SKM-1 (cell line): Measurements from ENCODE around the gene INO80.

Experiments
- DNase-seq: peaks from one replicate; lab custom pipeline; 2025; ENCODE audit not compliant: unreplicated experiment; lab: John Stamatoyannopoulos, UW

The INO80 gene

GRCh38 chr15:40931300-40932142, 184.6 kb downstream of the INO80 start:
- DNase-seq = no peak

GRCh38 chr15:40930430-40931299, 185.4 kb downstream of the INO80 start:
- no peak for DNase-seq

- DNase-seq = no peak
Observed at GRCh38 chr15:40929660-40930429, 186.2 kb downstream of the INO80 start.
